ENCODE data around the gene DGKD.

The DGKD gene

DNA sequence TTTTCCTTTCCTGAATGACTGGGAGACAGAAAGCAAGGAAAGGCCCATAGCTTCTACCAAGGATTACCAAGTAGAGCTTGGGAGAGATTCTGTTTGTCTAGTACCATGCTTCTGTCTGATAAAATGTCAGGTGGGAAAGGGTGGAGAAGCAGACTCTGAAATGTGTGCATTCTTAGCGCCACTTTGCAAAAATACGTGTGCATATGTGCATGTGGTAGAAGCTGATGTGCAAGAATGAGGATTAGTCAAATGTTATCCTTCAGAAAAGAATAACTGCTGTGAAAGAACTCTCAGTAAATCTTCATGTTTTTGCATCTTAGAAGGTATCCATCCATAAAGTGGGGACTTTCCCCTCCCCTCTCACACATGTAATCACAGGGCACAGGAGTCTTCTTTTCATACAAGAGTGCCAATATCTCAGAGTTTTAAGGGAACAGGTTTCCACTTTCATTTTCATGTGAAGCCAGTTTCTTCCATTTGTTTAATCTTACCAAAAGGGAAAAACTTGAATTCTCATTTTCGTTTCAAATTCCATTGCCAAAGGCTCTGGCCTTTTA is 15.4 kb upstream of the DGKD start:
- no peak for DNase-seq

DNA sequence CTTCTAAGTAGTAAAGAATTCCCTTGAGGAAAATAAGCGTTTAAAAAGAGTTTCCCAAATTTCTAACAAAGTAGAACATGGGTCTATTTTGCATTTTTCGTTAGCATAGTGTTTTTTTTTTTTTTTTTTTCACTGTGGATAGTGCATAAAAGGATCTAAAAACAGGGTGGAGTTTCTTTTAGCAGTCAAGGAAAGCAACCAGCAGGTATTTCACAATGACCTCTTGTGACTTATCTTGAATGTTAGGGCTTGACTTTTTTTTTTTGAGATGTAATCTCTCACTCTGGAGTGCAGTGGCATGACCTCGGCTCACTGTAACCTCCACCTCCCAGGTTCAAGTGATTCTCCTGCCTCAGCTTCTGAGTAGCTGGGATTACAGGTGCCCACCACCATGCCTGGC is 14.9 kb upstream of the DGKD start:
- no peak for DNase-seq

DNA sequence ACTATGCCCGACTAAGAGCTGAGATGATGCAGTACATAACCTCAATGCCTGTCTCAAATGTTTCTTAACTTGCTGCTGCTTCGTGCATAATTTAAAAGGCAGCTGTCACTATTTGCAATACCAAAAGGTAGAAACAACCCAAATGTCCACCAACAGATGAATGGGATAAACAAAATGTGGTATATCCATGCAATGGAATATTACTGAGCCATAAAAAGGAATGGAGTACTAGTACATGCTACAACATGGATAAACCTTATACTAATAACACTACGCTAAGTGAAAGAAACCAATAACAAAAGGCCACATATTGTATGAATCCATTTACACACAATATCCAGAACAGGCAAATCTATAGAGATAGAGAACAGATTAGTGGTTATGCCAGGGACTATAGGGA is 13.0 kb upstream of the DGKD start:
- DNase-seq: no peak

DNA sequence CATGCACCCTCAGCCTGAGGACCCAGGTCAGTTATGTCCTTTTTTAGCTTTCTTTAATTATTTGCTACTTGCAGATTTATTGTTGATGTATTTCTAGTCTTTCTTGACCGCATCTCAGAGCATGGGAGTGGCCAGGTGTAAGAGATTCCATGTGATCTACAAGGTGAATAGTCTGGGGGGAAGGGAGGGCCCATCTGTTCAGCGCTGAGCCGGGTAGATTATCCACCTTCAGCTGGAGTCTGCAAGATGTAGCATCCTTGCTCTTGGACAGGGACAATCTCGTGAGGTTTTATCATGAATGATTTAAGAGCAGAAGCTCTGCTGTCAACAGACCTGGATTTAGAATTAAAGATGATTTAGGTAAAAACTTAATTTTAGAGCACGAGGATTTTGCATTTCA is 12.0 kb upstream of the DGKD start:
- DNase-seq: no peak

DNA sequence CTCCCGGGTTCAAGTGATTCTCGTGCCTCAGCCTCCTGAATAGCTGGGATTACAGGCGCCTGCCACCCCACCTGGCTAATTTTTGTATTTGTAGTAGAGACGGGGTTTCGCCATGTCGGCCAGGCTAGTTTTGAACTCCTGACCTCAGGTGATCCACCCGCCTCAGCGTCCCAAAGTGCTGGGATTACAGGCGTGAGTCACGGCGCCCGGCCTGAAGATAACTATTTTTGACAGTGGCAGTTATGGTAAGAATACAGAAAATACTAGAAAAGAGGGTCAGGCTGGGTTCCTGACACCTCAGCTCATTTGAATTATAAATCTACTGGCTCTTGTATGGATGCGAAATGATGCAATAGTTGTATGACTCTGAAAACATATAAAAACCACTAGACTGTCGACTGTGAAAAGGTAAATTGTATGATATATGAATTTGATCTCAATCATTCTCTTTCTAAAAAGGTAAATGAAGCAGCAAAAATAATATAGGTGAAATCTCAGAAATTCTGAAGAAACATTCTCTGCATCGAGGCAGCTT is 11.1 kb upstream of the DGKD start:
- no peak for DNase-seq

GRCh38 chr2:233346376-233346775 is 7.9 kb upstream of the DGKD start:
- no peak for DNase-seq

DNA sequence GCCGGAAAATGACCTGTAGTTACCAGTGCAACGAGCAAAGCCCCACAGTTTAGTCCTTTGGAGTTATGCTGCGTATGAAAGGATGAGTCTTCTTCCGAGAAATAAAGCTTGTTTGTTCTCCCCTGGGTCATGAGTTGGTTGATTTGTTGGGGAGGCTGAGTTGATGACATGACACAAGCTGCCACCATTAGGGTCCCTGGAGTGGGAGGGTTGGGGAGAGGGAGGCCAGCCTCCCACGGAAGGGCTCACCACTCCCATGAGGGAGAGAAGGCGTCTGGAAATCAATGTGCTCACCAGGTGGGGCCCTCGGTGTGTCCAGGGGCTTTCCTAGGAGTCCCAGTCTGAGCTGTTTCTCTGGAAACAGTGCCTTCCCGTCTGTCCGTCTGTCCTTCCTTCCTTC is 7.4 kb upstream of the DGKD start:
- peak in 11 of 56 donors; percentile 10 to 66 (median 34) for DNase-seq

DNA sequence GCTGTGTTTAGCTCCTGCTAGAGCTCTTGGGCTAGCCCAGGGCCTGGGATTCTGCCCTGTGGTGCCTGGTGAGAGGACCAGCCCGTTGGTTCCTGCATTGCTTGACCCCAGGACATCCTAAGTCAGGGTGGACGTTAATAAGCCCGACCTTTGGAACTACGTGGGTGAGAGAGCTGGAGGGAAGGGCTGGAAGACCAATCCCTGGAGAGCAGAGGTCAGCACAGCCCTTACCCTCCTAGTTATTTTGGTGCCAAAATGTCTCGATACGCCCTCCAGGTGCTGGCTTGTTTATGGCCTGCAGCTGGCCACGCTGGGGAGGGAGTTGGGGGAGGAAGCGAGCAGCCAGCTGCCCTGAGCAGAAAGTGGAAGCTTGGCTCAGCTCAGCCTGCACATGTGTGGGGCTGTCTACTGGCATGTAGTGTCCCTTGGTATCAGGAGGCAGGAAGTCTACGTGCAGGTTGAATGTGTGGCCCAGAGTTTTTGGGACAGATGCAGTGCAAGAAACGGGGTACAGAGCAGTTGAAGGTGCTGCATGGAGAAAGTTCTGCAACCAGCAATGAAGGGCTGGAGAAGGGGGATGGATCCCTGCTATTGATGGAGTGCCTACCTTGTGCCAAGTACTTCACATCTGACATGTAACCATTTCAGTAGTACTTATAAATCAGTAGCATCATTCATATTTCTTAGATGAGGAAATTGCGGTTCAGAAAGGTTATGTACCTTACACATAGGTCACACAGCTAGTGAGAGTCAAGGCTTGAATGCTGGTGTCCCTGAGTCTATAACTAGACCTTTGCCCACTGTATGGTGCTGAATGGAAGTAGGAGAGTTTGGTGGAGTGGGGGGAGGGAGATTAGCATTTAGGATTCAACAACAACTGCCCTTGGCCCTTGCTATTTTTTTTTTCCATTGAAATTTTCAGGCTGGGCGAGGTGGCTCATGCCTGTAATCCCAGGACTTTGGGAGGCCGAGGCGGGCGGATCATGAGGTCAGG is 5.0 kb upstream of the DGKD start:
- DNase-seq: peak in 43 of 56 donors; percentile 16 to 87 (median 58)

- peak in 14 of 56 donors; percentile 13 to 48 (median 34) for DNase-seq
These were observed 3.6 kb upstream of the DGKD start for GRCh38 chr2:233350708-233351107.

GRCh38 chr2:233351423-233351822 is 2.9 kb upstream of the DGKD start:
- DNase-seq: no peak

DNA sequence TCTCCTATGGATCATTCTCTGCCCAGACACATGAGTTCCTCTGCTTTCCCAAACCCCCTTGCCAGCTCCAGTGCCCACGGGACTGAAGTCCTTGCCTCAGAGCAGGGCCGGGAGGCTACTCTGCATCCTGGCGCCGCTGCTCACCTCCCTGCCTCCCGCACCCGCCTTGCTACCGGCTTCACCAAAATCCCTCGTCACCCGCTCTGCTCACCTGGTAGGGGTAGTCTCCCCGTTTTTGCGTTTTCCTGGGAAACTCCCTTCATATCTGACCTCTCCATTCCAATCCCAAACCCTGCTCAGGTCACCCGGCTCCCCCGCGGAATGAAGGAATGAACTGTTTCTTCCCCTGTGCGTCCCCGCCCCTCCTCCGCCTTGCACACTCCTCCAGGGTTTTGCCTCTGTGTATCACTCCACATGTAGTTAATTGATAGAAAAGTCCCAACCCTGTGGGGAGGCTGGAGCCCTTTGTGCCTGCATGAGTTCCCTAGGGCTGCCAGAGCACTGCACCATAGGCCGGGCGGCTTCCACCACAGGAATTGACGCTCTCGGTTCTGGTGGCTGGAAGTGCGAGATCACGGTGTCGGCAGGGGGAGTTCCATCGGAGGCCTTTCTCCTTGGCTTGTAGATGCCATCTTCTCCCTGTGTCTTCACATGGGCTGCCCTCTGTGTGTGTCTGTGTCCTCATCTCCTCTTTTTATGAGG is 2.0 kb upstream of the DGKD start:
- DNase-seq: no peak

- DNase-seq: peak in 1 of 56 donors; percentile 23
These were observed 1.1 kb upstream of the DGKD start for GRCh38 chr2:233353101-233353768.

DNA sequence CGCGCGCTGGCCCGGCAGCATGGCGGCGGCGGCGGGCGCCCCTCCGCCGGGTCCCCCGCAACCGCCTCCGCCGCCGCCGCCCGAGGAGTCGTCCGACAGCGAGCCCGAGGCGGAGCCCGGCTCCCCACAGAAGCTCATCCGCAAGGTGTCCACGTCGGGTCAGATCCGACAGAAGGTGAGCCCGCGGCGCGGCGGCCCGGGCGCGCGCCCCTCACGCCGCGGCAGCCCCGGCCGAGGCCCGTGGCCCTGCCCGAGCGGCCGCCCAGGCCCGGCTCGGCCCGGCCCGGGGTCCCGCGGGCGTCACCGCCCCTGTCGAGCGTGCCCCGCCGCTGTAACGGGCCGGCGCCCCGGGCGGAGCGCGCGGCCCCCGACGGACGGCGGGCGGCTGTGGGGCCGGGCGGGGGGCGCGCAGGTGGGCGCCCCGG is 218 bp downstream of the DGKD start:
- peak in 1 of 56 donors; percentile 61 for DNase-seq

DNA sequence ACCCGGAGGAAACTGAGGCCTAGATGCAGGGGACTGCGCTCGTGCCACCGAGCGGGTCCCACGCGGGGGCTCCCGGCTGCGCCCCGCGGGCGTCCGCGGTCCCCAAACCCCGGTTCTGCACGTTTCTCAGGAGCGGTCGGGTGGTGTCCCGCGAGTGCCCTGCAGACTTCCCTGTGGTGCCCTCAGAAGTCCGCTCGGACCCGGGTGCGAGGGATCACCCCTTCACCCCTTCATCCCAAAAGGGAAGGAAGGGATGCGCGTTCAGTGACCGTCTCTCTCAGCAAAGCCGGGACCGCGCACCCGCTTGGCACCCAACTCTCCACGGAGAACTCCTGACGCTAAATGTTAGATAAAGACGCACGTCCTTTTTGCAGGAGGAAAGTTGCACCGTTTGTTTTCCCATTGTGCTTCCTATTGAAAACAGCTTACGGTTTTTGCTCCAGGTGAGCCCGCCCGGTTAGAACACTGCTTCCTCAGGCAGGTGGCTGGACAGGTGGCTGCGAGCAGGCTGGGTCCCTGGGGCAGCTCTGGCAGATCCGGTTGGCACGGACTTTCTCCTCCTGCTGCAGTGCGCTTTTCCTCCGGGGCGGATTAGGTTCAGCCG is 779 bp downstream of the DGKD start:
- peak in 5 of 56 donors; percentile 9 to 44 (median 18) for DNase-seq

DNA sequence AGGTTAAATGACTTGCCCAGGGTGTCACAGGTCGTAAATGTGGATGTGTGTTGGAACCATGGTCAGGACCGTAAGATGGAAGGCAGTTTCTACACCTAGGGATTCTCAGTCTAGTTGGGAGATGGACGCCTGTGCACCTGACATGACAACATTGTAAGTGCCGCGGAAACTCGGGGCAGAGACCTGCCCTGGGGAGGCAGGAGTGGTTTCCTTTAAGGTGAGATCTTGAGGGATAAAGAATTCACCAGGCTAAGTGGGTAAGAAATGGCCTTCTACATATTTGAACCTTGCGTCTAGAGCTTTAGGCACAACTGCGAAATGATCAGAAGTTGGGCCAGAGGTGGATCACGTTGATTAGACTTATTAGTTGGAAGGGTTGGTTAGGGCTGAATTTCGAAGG is 1.6 kb downstream of the DGKD start:
- no peak for DNase-seq

DNA sequence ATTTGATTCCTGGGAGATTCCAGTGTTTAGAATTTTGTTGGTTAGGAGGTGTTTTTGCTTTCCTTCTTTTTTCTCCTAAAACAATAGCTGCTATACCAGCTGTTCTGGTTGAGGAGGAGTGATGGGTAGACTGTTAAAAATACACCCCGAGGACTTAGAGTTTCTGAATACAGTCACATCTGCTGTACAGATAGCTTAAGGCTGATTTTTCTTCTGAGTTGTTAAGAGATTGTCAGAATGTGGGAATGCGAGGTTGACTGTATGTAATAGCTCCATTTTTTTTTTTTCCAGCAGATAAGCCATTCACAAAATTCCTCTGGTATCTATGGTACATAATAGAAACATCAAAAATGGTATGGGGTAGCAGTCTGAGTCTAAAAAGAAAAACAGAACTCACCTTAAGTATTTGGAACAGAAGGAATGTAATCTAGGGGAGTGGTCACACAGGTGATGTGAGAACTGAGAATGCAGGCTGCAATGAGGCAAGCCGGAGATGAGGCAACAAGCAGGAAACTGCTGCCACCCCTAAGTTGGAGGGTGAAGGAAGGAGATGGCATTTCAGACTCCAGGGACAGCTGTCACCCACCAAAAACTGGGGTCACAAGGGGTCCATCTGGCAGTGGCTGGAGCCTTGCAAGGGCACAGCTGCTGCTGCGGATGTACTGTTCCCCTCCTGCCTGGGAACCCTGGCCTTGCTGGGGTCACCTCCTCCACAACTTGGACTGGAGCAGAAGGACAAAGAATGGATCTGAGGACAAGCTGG is 2.4 kb downstream of the DGKD start:
- no peak for DNase-seq

DNA sequence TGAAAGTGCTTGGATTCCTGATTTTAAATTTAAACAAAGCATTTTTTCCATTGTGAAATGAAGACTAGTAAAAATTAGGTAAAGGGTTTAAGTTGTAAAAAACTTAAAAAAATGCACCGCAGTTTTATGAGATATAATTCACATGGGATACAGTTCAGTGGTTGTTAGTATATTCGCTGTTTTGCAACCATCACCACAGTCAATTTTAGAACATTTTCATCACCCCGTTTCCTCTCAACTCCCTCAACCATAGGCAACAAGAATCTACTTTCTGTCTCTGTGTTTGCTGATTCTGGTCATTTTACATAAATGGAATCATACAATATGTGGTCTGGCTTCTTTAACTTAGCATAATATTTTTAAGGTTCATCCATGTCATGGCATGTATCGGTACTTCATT is 4.0 kb downstream of the DGKD start:
- DNase-seq: no peak

GRCh38 chr2:233358947-233359346 is 4.7 kb downstream of the DGKD start:
- DNase-seq: no peak

DNA sequence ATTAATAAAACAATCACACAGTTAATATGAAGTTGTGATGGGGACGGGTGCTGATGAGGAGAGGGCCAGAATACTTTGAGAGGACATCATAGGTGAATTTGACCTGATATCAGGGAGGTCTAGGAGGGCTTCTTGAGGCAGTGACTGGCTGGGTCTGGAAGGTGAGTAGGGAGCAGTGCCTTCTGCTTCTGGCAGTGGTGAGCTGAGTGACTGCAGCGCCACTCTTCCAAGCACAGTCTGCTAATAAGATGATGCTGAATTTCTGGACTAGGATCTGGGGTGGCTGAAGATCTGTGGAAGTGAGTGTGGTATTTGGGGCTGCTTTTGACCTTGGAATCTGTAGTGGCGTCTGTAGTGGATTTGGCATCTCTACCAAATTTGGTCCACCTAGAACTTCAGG is 5.5 kb downstream of the DGKD start:
- no peak for DNase-seq

- DNase-seq: no peak
These were observed 6.5 kb downstream of the DGKD start for GRCh38 chr2:233360771-233361176.

Measured in amygdala (tissue), 56 donors.